Embryonic facial prominence (tissue), 1 donor: ENCODE results near the gene ATP9B.
"Not testable (repeated sequence)": the region's sequence is repeated elsewhere in the genome, so short reads cannot be mapped to it uniquely, and the experiment has no call there.

ENCODE experiments used
- DNase-seq: peaks from one replicate; pipeline ENCODE4 v3.0.0-alpha.2; 2016; ENCODE audit errors: extremely low spot score

Gene ATP9B

GRCh38 chr18:79355433-79356335 lies 286.5 kb downstream of the ATP9B start:
- DNase-seq: no peak

GRCh38 chr18:79356435-79356834 lies 287.2 kb downstream of the ATP9B start:
- no peak for DNase-seq

- no peak for DNase-seq
These were observed 291.7 kb downstream of the ATP9B start for GRCh38 chr18:79360933-79361332.

GRCh38 chr18:79361766-79362522 lies 292.8 kb downstream of the ATP9B start:
- DNase-seq: no peak

- DNase-seq: no peak
These were observed 296.5 kb downstream of the ATP9B start for GRCh38 chr18:79365701-79366100.

- DNase-seq: peak; percentile 57
These were observed 297.2 kb downstream of the ATP9B start for GRCh38 chr18:79366177-79367094.

GRCh38 chr18:79367480-79367879 lies 298.3 kb downstream of the ATP9B start:
- DNase-seq: no peak

- DNase-seq: no peak
These were observed 298.8 kb downstream of the ATP9B start for GRCh38 chr18:79367989-79368388.

- DNase-seq: no peak
These were observed 299.5 kb downstream of the ATP9B start for GRCh38 chr18:79368681-79369080.

- DNase-seq: no peak
These were observed 302.4 kb downstream of the ATP9B start for GRCh38 chr18:79371561-79372121.

GRCh38 chr18:79372461-79372860 lies 303.3 kb downstream of the ATP9B start:
- DNase-seq: no peak

GRCh38 chr18:79372991-79373390 lies 303.8 kb downstream of the ATP9B start:
- DNase-seq: no peak

- DNase-seq: no peak
These were observed 304.5 kb downstream of the ATP9B start for GRCh38 chr18:79373736-79374135.

- no peak for DNase-seq
These were observed 305.4 kb downstream of the ATP9B start for GRCh38 chr18:79374408-79375171.

GRCh38 chr18:79375441-79376154 lies 306.4 kb downstream of the ATP9B start:
- no peak for DNase-seq

- not testable (repeated sequence) for DNase-seq
These were observed 307.5 kb downstream of the ATP9B start for GRCh38 chr18:79376661-79377060.

- no peak for DNase-seq
These were observed 308.1 kb downstream of the ATP9B start for GRCh38 chr18:79377187-79377891.

GRCh38 chr18:79378536-79379250 lies 309.5 kb downstream of the ATP9B start:
- DNase-seq: peak; percentile 72
